ENCODE results near the gene ARMH3.

The ARMH3 gene

GRCh38 chr10:101834341-101834740 lies 221.6 kb downstream of the ARMH3 start:
- TF ChIP-seq FOXP2 (optimal IDR thresholded peaks at IDR 0.05; ENCODE audit: borderline replicate concordance, extremely low read depth, extremely low read length, insufficient read depth) = no peak
- TF ChIP-seq POLR2AphosphoS5 (IDR thresholded peaks at IDR 0.05; ENCODE audit: low read depth, low read length) = no peak

- TF ChIP-seq REST (IDR thresholded peaks at IDR 0.05; ENCODE audit: insufficient read depth in 1 of 2, low read depth in 2 of 2, low read length in 2 of 2) (no peak), SIN3A (IDR thresholded peaks at IDR 0.05; ENCODE audit: borderline replicate concordance, insufficient read depth, low read length) (no peak), POLR2AphosphoS5 (IDR thresholded peaks at IDR 0.05; ENCODE audit: low read depth, low read length) (no peak), FOXP2 (optimal IDR thresholded peaks at IDR 0.05; ENCODE audit: borderline replicate concordance, extremely low read depth, extremely low read length, insufficient read depth) (no peak), TAF1 (IDR thresholded peaks at IDR 0.05; ENCODE audit: borderline replicate concordance, insufficient read depth, low read length) (no peak)
Observed at GRCh38 chr10:101833466-101833865, 222.5 kb downstream of the ARMH3 start.

- TF ChIP-seq SIN3A (IDR thresholded peaks at IDR 0.05; ENCODE audit: borderline replicate concordance, insufficient read depth, low read length) = no peak
- TF ChIP-seq REST (IDR thresholded peaks at IDR 0.05; ENCODE audit: insufficient read depth in 1 of 2, low read depth in 2 of 2, low read length in 2 of 2) = no peak
Observed at GRCh38 chr10:101832325-101832771, 223.6 kb downstream of the ARMH3 start.

- TF ChIP-seq TAF1 (IDR thresholded peaks at IDR 0.05; ENCODE audit: borderline replicate concordance, insufficient read depth, low read length) = no peak
- no peak for TF ChIP-seq REST (IDR thresholded peaks at IDR 0.05; ENCODE audit: insufficient read depth in 1 of 2, low read depth in 2 of 2, low read length in 2 of 2)
- TF ChIP-seq POLR2AphosphoS5 (IDR thresholded peaks at IDR 0.05; ENCODE audit: low read depth, low read length) = no peak
- no peak for TF ChIP-seq SIN3A (IDR thresholded peaks at IDR 0.05; ENCODE audit: borderline replicate concordance, insufficient read depth, low read length)
- no peak for TF ChIP-seq FOXP2 (optimal IDR thresholded peaks at IDR 0.05; ENCODE audit: borderline replicate concordance, extremely low read depth, extremely low read length, insufficient read depth)
Observed at GRCh38 chr10:101831169-101831811, 224.7 kb downstream of the ARMH3 start.

- no peak for TF ChIP-seq POLR2AphosphoS5 (IDR thresholded peaks at IDR 0.05; ENCODE audit: low read depth, low read length)
- peak; percentile 95 for TF ChIP-seq FOXP2 (optimal IDR thresholded peaks at IDR 0.05; ENCODE audit: borderline replicate concordance, extremely low read depth, extremely low read length, insufficient read depth)
- TF ChIP-seq SIN3A (IDR thresholded peaks at IDR 0.05; ENCODE audit: borderline replicate concordance, insufficient read depth, low read length) = no peak
- no peak for TF ChIP-seq TAF1 (IDR thresholded peaks at IDR 0.05; ENCODE audit: borderline replicate concordance, insufficient read depth, low read length)
Observed at GRCh38 chr10:101830322-101831168, 225.4 kb downstream of the ARMH3 start.

Measured in PFSK-1 (cell line).